Activated effector memory CD4-positive, alpha-beta T cell treated with anti-CD3 and anti-CD28 coated beads, Interleukin-2, amount 50 U/mL, for 16 hours (primary cell): ENCODE results near the gene RAB40B.
"Not testable (repeated sequence)": the region's sequence is repeated elsewhere in the genome, so short reads cannot be mapped to it uniquely, and the experiment has no call there.

Source experiments
- DNase-seq: peaks from one replicate; pipeline ENCODE4 v3.0.0-alpha.2; 2020

Gene RAB40B

DNA sequence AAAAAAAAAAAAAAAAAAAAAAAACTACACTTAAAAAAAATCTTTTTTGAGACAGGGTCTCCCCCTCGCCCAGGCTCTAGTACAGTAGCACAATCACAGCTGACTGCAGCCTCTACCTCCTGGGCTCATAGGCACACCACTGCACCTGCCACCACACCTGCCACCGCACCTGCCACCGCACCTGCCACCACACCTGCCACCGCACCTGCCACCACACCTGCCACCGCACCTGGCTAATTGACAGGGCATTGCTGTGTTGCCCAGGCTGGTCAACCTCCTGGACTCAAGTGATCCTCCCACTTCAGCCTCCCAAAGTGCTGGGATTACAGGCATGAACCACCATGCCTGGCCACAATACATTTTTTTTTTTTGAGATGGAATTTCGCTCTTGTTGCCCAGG lies 32.6 kb downstream of the RAB40B start:
- DNase-seq = peak; percentile 53

DNA sequence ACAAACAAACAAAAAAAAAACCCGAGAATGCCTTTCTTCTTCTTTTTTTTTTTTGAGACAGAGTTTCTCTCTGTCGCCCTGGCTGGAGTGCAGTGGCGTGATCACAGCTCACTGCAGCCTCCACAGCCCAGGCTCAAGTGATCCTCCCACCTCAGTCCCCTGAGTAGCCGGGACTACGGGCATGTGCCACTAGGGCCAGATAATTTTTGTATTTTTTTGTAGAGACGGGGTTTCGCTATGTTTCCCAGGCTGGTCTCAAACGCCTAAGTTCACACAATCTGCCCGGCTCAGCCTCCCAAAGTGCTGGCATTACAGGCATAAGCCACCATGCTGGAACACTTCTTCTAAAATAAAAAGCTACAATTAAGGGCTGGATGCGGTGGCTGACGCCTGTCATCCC lies 33.3 kb downstream of the RAB40B start:
- DNase-seq = peak; percentile 41

DNA sequence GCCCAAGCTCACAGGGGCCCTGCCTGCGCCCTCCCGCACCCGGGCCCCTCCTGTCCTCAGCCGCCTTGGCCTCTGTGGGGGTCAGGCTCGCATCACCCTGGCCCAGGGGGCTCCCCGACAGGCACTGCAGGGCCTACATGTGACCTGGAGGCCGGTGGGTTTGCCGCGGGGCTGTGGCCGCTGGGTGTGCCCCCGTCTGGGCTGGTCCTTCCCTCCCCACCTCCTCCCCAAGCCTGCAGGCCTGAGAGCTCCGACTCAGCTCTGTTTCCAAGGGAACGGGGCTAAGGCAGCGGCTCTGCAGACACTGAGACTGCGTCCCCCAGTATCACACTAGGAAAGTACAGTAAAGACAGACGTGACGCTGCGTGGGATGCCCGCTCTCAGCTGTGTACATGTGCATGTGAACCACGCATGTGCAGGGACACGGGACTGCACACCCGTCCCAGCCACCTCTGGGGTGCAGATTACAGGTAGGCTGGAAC lies 33.8 kb downstream of the RAB40B start:
- no peak for DNase-seq

DNA sequence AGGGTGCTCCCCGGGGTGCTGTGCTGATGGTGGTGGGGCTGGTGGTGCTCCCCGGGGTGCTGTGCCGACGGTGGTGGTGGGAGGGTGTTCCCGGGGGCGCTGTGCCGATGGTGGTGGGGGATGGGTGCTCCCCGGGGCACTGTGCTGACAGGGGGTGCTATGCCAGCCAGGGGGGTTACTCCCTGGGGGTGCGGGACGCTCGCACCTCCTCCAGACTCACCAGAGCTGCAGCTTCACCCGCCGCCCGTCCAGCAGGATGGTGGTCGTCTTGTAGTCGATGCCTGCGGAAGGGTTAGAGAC lies 34.3 kb downstream of the RAB40B start:
- no peak for DNase-seq

DNA sequence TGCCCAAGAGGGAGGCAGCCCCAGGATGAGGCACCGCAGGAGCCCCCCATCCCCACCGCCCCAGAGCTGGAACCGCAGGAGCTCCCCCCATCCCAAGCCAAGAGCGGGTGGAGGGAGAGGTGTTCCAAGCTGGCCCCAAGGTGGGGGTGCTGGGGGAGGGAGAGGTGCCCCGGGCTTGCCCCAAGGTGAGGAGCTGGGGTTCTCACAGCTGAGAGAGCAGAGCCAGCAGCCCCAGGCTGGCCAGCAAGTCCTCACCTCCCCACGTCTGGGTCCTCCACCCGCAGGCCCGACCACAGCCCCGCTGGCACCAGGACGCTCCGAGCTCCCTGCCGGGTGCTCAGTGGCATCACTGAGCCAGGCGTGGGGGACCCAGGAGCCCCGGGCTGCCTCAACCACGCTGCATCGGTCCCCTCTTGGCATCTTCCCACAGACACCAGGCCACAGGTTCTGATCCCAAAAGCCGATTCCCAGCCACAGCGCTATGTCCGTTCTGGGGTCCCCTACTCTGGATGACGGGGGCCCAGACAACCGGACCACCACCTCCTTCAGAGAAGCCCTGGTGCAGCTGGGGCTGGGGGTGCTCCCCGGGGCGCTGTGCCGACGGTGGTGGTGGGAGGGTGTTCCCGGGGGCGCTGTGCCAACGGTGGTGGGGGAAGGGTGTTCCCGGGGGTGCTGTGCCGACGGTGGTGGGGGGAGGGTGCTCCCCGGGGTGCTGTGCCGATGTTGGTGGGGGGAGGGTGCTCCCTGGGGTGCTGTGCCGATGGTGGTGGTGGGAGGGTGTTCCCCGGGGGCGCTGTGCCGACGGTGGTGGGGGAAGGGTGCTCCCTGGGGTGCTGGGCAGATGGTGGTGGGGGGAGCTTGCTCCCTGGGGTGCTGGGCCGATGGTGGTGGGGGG lies 34.9 kb downstream of the RAB40B start:
- peak; percentile 60 for DNase-seq

DNA sequence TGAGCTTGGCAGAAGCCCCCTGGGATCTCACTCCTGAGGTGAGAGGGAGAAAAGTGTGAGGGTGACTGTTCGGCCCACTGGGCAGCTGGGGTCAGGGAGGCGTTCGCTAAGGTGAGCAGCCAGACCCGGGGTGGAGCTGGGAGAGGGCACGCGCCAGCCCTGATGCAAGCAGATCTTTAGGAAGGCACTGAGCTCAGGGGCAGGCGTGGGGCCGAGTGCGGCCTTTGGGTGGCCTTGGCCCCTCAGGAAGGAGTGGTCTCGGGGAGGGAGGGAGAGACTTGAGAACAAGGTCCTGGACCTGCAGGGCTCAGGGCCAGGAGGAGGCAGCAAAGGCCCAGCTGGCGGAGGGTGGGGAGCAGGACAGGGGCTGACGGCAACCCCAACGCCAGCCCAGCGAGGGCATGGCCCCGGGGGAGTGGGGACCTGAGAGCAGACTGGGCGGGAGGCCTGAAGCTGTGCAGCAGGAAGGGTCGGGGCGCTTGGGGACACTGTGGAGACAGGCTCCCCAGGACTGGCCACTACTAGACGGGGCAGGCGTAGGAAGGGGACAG lies 35.7 kb downstream of the RAB40B start:
- DNase-seq = peak; percentile 58

DNA sequence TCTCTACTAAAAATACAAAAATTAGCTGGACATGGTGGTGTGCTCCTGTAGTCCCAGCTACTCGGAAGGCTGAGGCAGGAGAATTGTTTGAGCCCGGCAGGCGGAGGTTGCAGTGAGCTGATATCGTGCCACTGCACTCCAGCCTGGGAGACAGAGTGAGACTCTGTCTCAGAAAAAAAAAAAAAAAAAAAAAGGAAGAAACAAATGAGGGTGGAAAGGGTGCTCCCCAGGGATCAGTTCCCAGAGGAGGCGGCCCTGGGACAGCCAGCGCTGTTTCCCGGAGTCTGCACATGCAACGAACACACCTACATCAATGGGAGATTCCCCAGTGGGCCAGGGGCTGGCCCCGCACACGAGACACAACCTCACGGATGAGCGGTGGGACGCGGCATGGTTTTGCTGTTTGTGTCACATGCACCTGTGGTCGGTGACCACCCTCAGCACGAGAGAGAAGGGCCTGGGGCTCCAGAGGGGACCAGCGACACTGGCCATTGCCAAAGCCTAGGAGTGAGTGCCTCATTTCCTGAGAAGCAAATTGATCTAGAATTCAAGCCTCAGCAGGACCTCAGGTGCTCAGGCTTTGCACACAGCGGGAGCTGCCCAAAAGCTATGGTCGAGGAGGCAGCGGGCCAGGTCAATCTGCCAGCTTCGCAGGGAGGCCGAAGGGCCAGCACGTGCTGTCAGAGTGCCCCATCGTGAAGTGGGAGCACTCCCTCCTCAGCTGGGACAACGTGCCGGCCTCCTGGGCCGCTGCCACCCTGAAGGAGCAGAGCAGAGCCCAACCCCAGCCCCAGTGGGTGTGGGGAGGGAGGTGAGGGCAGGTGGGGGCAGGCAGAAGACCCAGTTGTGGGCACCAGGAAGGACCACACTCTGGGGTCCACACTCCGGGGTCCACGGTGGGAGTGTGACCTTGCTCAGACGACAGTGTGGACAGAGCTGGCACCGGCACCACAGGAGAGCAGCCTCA lies 36.5 kb downstream of the RAB40B start:
- DNase-seq = no peak

DNA sequence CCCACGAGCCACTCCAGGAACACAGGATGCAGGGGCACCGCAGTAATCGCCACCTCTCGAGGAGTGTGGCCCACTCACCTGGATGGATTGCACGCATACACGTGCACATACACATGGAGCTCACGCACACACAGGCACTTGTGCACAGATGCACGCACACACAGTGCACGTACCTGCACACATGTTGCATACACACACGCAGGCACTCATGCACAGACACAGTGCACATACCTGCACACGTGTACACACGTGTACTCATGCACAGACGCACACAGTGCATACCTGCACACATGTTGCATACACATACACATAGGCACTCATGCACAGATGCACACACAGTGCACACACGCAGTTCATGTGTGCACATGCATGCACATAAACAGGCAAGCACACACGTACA lies 38.6 kb downstream of the RAB40B start:
- no peak for DNase-seq

DNA sequence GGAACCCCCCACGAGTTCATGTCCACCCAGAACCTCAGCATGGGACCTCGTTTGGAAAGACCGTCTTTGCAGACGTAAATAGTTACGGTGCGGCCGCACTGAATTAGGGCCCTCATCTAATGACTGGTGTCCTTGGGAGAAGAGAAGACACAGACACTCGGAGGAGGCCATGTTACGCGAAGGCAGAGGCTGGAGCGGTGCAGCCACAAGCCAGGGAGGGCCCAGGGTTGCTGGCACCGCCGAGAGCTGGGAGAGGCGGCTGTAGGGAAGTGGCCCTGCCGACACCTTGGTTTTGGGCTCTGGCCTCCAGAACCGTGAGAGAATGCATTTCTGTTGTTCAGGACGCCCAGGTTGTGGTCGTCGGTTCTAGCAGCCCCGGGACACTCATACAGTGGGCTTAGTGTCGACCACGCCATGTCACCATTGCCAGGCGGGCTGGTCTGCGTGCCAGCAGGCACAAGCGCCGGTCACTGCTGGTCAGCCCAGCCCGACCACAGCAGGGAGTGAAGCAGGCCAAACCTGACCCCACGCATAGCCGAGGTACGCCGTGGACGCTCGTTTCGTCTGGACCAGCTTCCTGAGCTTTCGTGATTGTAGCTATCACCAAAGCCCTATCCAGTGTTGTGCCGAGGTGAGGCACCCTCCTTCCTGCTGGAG lies 39.6 kb downstream of the RAB40B start:
- DNase-seq = peak; percentile 54

DNA sequence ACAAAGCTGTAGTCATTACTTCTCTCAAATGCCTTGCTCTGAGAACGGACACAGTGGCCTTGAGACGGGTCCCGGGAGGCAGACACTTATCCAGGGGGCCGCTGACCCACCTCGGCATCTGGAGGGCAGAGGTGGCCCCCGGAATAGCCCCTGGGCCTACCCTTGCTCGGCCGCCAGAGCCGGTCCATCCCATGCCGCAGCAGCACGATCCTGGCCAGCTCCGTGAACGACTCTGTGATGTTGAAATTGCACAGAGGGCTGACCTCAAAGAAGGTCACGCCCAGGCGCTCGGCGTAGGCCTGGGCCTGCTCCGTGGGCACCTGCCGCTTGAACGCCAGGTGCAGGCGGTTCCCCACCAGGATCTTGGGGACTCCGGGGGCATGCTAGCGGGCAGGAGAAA lies 40.2 kb downstream of the RAB40B start:
- DNase-seq = peak; percentile 46

DNA sequence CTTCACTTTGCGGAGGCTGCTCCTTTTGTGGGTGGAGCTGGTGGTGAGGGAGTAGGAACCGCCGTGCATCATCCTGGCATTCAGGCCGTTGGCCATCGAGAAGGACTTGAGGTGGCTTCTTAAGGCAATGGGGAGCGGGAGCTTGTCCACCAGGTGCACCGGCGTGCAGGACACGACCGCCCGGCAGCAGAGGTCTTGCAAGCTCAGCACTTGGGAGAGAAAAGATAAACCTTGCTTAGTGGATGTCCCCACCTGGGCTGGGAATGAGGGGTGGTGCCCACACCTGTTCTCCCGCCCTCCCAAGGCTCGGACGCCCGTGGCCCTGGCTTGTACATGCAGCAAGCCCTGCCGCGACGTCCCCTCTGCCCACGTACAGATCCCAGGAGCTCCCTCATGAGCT lies 40.6 kb downstream of the RAB40B start:
- peak; percentile 46 for DNase-seq

DNA sequence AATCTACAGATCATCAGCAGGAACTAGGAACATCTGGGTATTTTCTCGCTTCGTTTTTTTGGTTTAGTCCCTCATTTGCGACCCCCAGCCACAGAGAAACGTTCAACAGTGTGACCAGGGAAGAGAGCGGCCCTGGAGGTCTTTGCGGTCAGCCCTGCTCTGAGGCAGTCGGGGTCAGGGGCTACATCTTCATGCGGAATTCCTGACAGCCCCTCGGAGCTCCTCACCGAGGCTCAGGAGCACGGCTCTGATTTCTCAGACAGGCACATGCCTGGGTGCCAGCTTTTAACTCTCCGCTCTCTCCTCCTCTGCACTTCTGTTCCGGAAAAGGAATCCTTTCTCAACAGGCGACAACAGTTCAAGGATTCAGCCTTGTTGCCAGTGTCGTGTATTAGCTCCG lies 42.2 kb downstream of the RAB40B start:
- DNase-seq = no peak

DNA sequence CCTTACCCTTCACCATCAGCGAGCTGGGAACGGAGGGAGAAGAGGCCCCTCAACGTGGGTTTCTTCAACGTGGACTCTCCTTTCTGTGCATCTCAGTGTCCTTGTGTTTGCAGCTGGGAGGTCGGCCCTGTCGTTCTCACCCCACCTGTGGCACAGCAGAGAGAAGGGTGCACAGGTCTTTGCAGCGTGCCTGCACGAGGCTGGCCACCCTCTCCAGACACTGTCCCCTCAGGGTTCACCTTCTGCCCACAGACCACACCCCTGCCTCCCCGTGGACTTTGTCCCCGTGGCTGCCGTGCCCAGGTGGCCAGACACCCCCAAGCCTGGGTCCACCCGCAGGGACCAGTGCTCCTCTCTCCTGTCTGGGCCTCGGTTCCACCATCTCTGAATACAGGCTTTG lies 43.0 kb downstream of the RAB40B start:
- DNase-seq = no peak

DNA sequence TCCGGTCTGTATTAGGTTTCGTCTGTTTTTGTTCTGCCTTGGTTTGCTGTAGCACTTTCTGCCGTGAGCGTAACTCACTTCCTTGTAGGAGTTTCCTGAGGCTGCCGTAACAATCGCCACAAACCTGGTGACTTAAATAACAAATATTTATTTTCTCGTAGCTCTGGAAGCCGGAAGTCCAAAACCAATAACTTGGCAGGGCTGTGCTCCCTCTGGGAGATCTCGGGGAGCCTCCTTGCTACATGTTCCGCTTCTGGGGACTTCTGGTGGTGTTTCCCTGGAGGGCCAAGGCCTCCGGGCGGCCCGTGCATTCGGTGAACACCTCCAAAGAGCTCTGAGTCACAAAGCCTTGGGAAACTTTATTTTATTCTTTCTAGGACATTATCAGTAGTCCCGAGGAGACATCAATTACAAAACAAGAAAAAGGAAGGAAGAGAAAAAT lies 43.4 kb downstream of the RAB40B start:
- DNase-seq = no peak

DNA sequence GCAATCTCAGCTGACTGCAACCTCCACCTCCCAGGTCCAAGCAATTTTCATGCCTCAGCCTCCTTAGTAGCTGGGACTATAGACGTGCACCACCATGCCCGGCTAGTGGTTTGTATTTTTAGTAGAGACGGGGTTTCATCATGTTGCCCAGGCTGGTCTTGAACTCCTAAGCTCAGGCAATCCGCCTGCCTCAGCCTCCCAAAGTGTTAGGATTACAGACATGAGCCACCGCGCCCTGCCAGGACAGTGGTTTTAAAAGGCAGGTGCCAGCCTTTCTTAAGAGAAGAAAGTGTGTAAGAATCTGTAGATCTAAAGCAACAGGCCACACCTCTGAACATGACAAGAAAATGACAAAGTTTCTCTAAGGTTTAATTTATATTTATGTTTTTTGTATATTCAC lies 43.9 kb downstream of the RAB40B start:
- not testable (repeated sequence) for DNase-seq

DNA sequence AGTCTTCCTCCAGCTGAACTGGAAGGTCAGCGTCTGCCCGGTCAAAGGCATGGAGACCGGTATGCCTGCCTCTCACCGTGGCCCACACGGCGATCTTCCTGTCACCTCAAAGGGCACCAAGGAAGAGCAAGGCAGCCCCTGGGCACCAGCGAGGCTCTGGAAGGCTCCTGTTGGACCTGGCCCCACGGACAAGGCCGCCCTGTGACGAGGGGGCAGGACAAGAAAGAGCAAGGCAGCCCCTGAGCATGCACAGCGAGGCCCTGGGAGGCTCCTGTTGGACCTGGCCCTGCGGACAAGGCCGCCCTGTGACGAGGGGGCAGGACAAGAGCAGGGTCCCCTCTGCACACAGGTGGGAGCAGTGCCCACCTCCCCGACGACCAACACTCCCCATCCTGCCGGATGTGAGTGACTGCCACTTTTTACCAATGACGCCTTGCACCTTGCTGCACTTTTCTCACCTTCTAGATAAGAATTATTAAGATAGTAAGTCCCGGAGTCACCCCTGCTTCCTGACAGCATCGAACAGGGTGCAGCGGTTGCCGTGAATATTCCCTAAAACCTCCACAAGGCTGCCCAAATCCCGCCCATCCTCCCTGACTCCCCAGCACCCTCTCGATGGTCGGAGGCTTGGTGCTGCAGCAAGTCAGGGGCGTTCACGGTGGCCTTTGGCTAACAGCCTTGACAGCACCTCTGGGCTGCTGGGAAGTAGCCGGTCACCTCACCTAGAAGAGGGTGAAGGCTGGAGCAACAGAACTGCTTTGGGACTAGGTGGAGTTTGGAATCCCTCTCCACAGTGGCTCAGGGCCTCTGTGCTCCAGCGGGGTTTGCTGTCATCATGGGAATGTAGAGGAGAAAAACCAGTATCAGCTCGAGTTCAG lies 44.6 kb downstream of the RAB40B start:
- no peak for DNase-seq

DNA sequence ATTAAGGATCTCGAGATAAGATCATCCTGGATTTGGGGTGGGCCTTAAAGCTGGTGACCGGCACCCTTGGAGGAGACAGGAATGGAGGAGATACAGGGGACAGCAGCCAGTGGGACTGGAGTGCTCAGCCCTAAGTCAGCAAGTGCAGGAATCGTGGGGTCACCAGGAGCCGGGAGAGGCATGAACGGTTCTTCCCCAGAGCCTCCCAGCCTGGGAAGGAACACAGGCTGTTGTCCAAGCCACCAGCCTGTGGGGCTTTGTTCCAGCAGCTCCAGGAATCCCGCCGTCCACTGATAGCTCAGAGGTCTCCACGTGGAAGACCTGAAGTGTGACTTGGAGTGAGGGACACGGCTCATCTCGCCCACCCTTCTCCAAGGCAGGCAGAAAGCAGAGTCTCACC lies 47.8 kb downstream of the RAB40B start:
- no peak for DNase-seq

DNA sequence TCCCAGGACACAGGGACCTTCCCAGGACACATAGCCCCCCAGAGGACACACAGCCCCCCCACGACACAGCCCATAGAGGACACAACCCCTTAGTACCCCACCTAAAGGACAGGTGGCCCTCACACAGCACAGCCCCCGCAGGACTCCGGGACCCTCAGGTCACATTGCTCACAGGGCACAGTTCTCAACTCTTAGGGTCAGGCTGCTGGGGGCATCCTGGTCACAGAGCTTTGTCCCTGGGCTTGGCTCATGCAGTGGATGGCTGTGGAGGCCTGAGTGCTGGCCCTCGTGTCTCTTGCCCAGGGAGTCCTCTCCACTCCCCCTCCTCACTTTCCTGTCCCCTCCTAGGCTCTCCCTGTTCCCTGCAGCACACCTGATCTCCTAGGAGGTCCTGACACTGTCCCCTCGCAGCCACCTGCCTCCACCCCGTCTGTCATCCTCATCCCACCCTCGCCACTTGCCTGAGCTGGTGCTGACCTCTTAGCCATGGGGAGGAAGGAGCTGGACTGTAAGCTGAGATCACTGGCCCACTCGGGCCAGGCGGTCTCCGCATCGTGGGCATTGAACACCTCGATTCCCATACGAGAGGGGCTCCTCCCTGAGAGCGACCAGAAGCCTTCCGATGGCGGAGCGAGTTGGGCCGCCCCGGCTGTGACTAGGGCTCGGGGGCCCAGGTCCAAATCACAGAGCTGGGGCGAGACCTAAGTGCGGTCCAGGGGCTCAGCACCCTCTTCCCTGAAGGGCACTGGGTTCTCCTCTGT lies 48.8 kb downstream of the RAB40B start:
- DNase-seq = no peak

DNA sequence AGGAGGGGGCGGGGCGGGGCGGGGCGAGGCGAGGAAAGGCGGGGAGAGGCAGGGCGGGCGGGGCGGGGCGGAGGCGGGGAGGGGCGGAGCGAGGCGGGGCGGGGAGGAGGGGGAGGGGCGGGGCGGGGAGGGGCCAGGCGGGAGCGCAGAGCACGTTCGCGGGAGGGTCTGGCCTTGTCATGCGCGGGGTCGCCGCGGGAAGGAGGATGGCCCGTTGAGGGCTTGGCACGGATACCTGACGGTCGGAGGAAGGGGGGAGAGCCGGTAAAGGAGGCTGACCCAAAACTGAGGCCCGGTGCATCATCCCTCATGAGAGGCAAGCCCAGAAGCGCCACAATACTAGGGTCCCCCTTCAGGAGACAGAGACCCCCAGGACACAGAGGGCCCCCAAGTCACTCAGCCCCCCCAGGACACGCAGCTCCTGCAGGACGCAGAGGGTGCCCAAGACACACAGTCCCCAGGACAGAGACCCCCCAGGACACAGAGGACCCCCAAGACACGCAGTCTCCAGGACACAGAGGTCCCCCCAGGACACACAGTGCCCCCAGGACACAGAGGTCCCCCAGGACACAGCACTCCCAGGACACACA lies 49.7 kb downstream of the RAB40B start:
- DNase-seq = peak; percentile 82

DNA sequence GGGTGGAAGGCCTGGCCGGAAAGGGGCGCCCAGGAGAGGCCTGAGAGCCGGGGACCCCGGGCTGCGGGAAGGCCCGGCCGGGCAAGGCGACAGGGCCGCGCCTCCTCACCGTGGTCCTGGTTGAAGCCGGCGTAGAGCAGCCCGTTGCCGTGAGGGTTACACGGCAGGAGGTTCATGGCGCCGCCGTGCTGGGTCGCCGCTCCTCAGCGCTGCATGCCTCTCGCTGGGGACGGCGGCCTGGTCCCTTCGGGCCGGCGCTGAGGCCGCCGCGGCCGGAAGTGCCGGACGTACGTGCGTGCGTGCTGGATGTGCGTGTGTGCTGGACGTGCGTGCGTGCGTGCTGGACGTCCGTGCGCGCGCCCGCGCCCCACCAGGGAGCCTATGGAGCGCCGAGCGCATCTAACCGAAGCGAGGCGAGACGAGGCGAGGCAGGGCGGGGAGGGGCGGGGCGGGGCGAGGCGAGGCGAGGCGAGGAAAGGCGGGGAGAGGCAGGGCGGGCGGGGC lies 50.3 kb downstream of the RAB40B start, which contains the start of gene WDR45B:
Gene WDR45B, minus strand, starts transcription at position 280 of the 504 bp plus-strand sequence. Its CDS starts 104 bp downstream, at position 176.
- peak; percentile 95 for DNase-seq
